HepG2 (cell line): Measurements from ENCODE around the gene POLN. TPM values are rescaled to one million over a fixed set of nuclear protein-coding genes. Genes with fewer than 3 reads are reported as not detected.

Experiments used
- ATAC-seq: fragments of 200-7000 bp; cut with Tn5 transposase; 3 replicates; pipeline ENCODE4 v1.9.1; 2020; ENCODE audit warnings: mild to moderate bottlenecking, moderate library complexity
- BruUV-seq: library from RNA; stranded (reverse); fragments of 400-500 nt; replicated peaks from 2 replicates; lab custom pipeline; 2021; lab: Mats Ljungman, UMichigan
- CTCF ChIA-PET: fragments of 300-600 bp; formaldehyde crosslinking; extraction: SDS; loops from one replicate; lab custom pipeline; 2021; ENCODE audit warnings: low total read pairs, inconsistent platforms, low intra/inter-chr PET ratio; lab: Yijun Ruan, JAX
- POLR2A ChIA-PET: fragments of 350-600 bp; sonication (Branson Sonifier 250); formaldehyde crosslinking; loops from one replicate; lab custom pipeline; 2020; ENCODE audit warnings: antibody characterized with exemption, inconsistent platforms; lab: Yijun Ruan, JAX
- DNase-seq: peaks from one replicate; pipeline ENCODE4 v3.0.0-alpha.2; 2015; ENCODE audit warnings: low spot score
- FAIRE-seq: peaks from 3 replicates; lab custom pipeline; 2011; peaks lifted over from hg19 to GRCh38; lab: Jason Lieb, UNC
- H2AFZ ChIP-seq: one replicate; pipeline ENCODE4 v1.6.1; 2011; ENCODE audit warnings: low read length, inconsistent platforms
- H3K27ac ChIP-seq: fragments of 300-600 bp; 3 replicates; pipeline ENCODE4 v1.8.0; 2011; ENCODE audit warnings: mixed run types, mild to moderate bottlenecking, mixed read lengths, low read length, inconsistent platforms; ENCODE audit not compliant: insufficient read depth; ENCODE audit errors: extremely low read length
- H3K27me3 ChIP-seq, 2 experiments: fragments of 200-600 bp in 1 of 2; 2 replicates in 1 of 2; 3 replicates in 1 of 2; pipeline versions ENCODE4 v1.6.0 to v1.8.0; 2011; ENCODE audit warnings: low read length in 2 of 2, mild to moderate bottlenecking in 2 of 2, moderate library complexity in 2 of 2, inconsistent platforms in 1 of 2; ENCODE audit not compliant: insufficient read depth in 2 of 2, control insufficient read depth in 1 of 2
- H3K36me3 ChIP-seq, 2 experiments: fragments of 200-600 bp in 1 of 2; replicated peaks in 1 of 2; 2 replicates in 1 of 2; 3 replicates in 1 of 2; pipeline versions ENCODE4 v1.5.1 to v1.8.0; 2011; ENCODE audit warnings: low read length in 2 of 2, inconsistent platforms in 1 of 2; ENCODE audit not compliant: insufficient read depth in 2 of 2, control insufficient read depth in 1 of 2
- H3K4me1 ChIP-seq: 2 replicates; pipeline ENCODE4 v1.5.1; 2012; ENCODE audit warnings: low read length, inconsistent platforms; ENCODE audit not compliant: insufficient read depth
- H3K4me2 ChIP-seq: 2 replicates; pipeline ENCODE4 v1.6.0; 2011; ENCODE audit warnings: low read depth, low read length, inconsistent platforms
- H3K4me3 ChIP-seq, 3 experiments: fragments of 200-600 bp in 1 of 3; sonication (generic), shearing (Covaris generic) in 1 of 3; replicated peaks in 1 of 3; 2 replicates each; pipeline ENCODE4 v1.5.1; 2011 to 2016; ENCODE audit warnings: low read length in 3 of 3, inconsistent platforms in 2 of 3, low read depth in 2 of 3, mild to moderate bottlenecking in 2 of 3, control low read depth in 1 of 3, mixed read lengths in 1 of 3; ENCODE audit not compliant: insufficient read depth in 1 of 3
- H3K79me2 ChIP-seq: one replicate; pipeline ENCODE4 v1.6.1; 2011; ENCODE audit warnings: low read length, inconsistent platforms; ENCODE audit not compliant: insufficient read depth
- H3K9ac ChIP-seq: 2 replicates; pipeline ENCODE4 v1.6.0; 2011; ENCODE audit warnings: mild to moderate bottlenecking, low read depth, low read length, inconsistent platforms; ENCODE audit not compliant: insufficient read depth
- H3K9me3 ChIP-seq: 2 replicates; pipeline ENCODE4 v1.5.1; 2012; ENCODE audit warnings: mild to moderate bottlenecking, low read length
- H4K20me1 ChIP-seq: 2 replicates; pipeline ENCODE4 v1.6.0; 2011; ENCODE audit warnings: inconsistent platforms, mild to moderate bottlenecking, low read length, moderate library complexity; ENCODE audit not compliant: insufficient read depth
- ESRRA ChIP-seq: sonication (generic); formaldehyde crosslinking; IDR thresholded peaks from 2 replicates; pipeline ENCODE4 v1.5.1; 2020; ENCODE audit warnings: mild to moderate bottlenecking, low read depth, missing genetic modification reagents
- GATAD2A ChIP-seq: IDR thresholded peaks from 2 replicates; pipeline ENCODE4 v1.6.1; 2016
- HNRNPL ChIP-seq: fragments of 200-400 bp; formaldehyde crosslinking; IDR thresholded peaks from 2 replicates; pipeline ENCODE4 v1.6.1; 2017; ENCODE audit warnings: mild to moderate bottlenecking, low read depth, low read length
- NAIF1 ChIP-seq: sonication (generic); formaldehyde crosslinking; IDR thresholded peaks from 2 replicates; pipeline ENCODE4 v1.5.0; 2020; ENCODE audit warnings: mild to moderate bottlenecking, missing genetic modification reagents, borderline replicate concordance
- PRMT3 ChIP-seq: sonication (generic); formaldehyde crosslinking; IDR thresholded peaks from 2 replicates; pipeline ENCODE4 v1.8.1; 2022; ENCODE audit warnings: low read depth, mild to moderate bottlenecking, moderate library complexity, missing genetic modification reagents, borderline replicate concordance
- SNAI1 ChIP-seq: sonication (generic); formaldehyde crosslinking; IDR thresholded peaks from 2 replicates; pipeline ENCODE4 v1.5.0; 2020; ENCODE audit warnings: mild to moderate bottlenecking, missing genetic modification reagents, borderline replicate concordance
- SNAPC5 ChIP-seq: sonication (generic); formaldehyde crosslinking; IDR thresholded peaks from 2 replicates; pipeline ENCODE4 v1.8.1; 2023; ENCODE audit warnings: mild to moderate bottlenecking, missing genetic modification reagents, borderline replicate concordance
- TGIF2 ChIP-seq: IDR thresholded peaks from 2 replicates; pipeline ENCODE4 v1.6.1; 2016; ENCODE audit warnings: control low read depth, missing compliant biosample characterization
- TP53 ChIP-seq: sonication (generic); formaldehyde crosslinking; conservative IDR thresholded peaks from 2 replicates; pipeline ENCODE4 v1.4.0; 2020; ENCODE audit warnings: missing genetic modification reagents
- ZNF468 ChIP-seq: sonication (generic); formaldehyde crosslinking; IDR thresholded peaks from 2 replicates; pipeline ENCODE4 v1.8.0; 2022; ENCODE audit warnings: mild to moderate bottlenecking, moderate library complexity, missing genetic modification reagents
- ZNF512 ChIP-seq: sonication (generic); formaldehyde crosslinking; IDR thresholded peaks from 2 replicates; pipeline ENCODE4 v1.4.0; 2020; ENCODE audit warnings: mild to moderate bottlenecking, missing genetic modification reagents
- ZNF713 ChIP-seq: sonication (generic); formaldehyde crosslinking; IDR thresholded peaks from 2 replicates; pipeline ENCODE4 v1.4.0; 2020; ENCODE audit warnings: mild to moderate bottlenecking, missing genetic modification reagents
- ZXDC ChIP-seq: sonication (generic); formaldehyde crosslinking; IDR thresholded peaks from 2 replicates; pipeline ENCODE4 v1.5.0; 2020; ENCODE audit warnings: mild to moderate bottlenecking, missing genetic modification reagents
- WGBS: methylation state at CpG from one replicate; pipeline ENCODE4 v1.1.6; 2017; ENCODE audit warnings: low lambda C conversion rate; 5-methylcytosine and 5-hydroxymethylcytosine counted together
- in situ Hi-C: cut with HindIII; loops from 2 replicates; pipeline ENCODE4 v1.10.0; 2017; ENCODE audit warnings: low pct_unique_long_range_greater_than_20kb; ENCODE audit not compliant: extremely low pct_ligation_motif_present
- intact Hi-C: fragments of 100-400 bp; cut with micrococcal nuclease; formaldehyde crosslinking; loops from one replicate; pipeline ENCODE4 v1.10.0; 2022; ENCODE audit not compliant: unreplicated experiment
- polyA plus RNA-seq, 8 experiments: library from polyadenylated mRNA; depleted of rRNA in 3 of 8; stranded (reverse) in 7 of 8; unstranded in 1 of 8; fragments of >200 nt; fragmentation: Illumina TruSeq in 4 of 8; extraction: Trizol in 4 of 8; gene quantifications; 2 replicates each; pipeline versions ENCODE4 v1.2.1 to v1.2.3, GENCODE V29; 2011 to 2016; ENCODE audit warnings: low read depth in 4 of 8, missing spikeins in 1 of 8, mixed read lengths in 1 of 8; ENCODE audit not compliant: insufficient read depth in 1 of 8
- total RNA-seq, 5 experiments: library from RNA; depleted of rRNA; stranded (reverse); fragments of >200 nt; fragmentation: Illumina TruSeq; extraction: Trizol; gene quantifications; 2 replicates each; pipeline ENCODE4 v1.2.3, GENCODE V29; 2016; ENCODE audit warnings: low read depth in 1 of 5

The POLN gene
- total and polyA plus RNA-seq, 2 of the 13 experiments (the other 11 are each of a cell fraction or from before 2014, with no cell fraction given) = 0.93 to 1.5 TPM

- Histone ChIP-seq H3K27me3 (peaks cover 8 to 25% of the 10 kb centered on the region in 2 experiments), H3K4me3 (no peak overlapping the region), H2AFZ (no peak overlapping the region), H3K9me3 (no peaks in the 10 kb centered on the region), H3K4me1 (peaks cover 6% of the 10 kb centered on the region), H3K4me2 (no peak overlapping the region), H3K9ac (no peak overlapping the region), H3K79me2 (no peaks in the 10 kb centered on the region), H3K27ac (no peak overlapping the region), H4K20me1 (no peaks in the 10 kb centered on the region), H3K36me3 (no peaks in the 10 kb centered on the region)
- FAIRE-seq (no peak), ATAC-seq (no peak), DNase-seq (no peak)
- BruUV-seq = no TSS peak
- ChIA-PET POLR2A (no interaction called here), CTCF (no interaction called here)
- in situ Hi-C loops = no loop called here
- 91% methylated on average over 9 of the region's 18 CpGs for WGBS
- TF ChIP-seq TP53 (CRISPR knock-in tag) (no peak), HNRNPL (0 out of 2 replicates have a peak, but pooled peaks have one; percentile 16)
- intact Hi-C loops = no loop called here
Measured at GRCh38 chr4:2043396-2044118, 198.4 kb downstream of the POLN start.

GRCh38 chr4:2042947-2043395, 198.9 kb downstream of the POLN start:
- no peaks in the 10 kb centered on the region for H3K36me3 ChIP-seq
- no peak overlapping the region for H2AFZ ChIP-seq
- peaks cover 6% of the 10 kb centered on the region for H3K4me1 ChIP-seq
- BruUV-seq = no TSS peak
- ChIA-PET POLR2A (no interaction called here), CTCF (no interaction called here)
- H3K9me3 ChIP-seq = no peaks in the 10 kb centered on the region
- intact Hi-C loops = no loop called here
- no peak overlapping the region for H3K27ac ChIP-seq
- in situ Hi-C loops = no loop called here
- FAIRE-seq (no peak), DNase-seq (no peak), ATAC-seq (no peak)
- H3K4me2 ChIP-seq = peak overlapping the region; percentile 45; the same call in 1 of the 2 replicates
- 82% methylated on average over 8 of the region's 8 CpGs for WGBS
- H3K9ac ChIP-seq = no peak overlapping the region
- no peaks in the 10 kb centered on the region for H4K20me1 ChIP-seq
- H3K79me2 ChIP-seq = no peaks in the 10 kb centered on the region
- H3K27me3 ChIP-seq = peaks cover 6 to 20% of the 10 kb centered on the region in 2 experiments
- H3K4me3 ChIP-seq = peak overlapping the region in 1 of 3 experiments; percentile 80; a peak in 1 of 6 replicates
- TF ChIP-seq GATAD2A (CRISPR knock-in tag) (no peak), ZNF512 (no peak), ZNF468 (CRISPR knock-in tag) (no peak), ZNF713 (CRISPR knock-in tag) (no peak), SNAI1 (CRISPR knock-in tag) (no peak), SNAPC5 (CRISPR knock-in tag) (no peak), NAIF1 (CRISPR knock-in tag) (no peak), PRMT3 (no peak), TGIF2 (CRISPR knock-in tag) (no peak), ESRRA (CRISPR knock-in tag) (no peak), ZXDC (CRISPR knock-in tag) (no peak)
